ENCODE measurements around the gene TRMT11. TPM values are rescaled to one million over a fixed set of nuclear protein-coding genes. Genes with fewer than 3 reads are reported as not detected.
"Not testable (repeated sequence)": the region's sequence is repeated elsewhere in the genome, so short reads cannot be mapped to it uniquely, and the experiment has no call there.

Gene TRMT11
- total and polyA plus RNA-seq, 9 donors, result 10.7 to 29.9 (median 23.9) TPM

GRCh38 chr6:125963817-125964216, 22.5 kb upstream of the TRMT11 start:
- peaks cover 1% of the 10 kb centered on the region for H3K4me1 ChIP-seq (ENCODE audit: insufficient read depth)
- no peak for TF ChIP-seq POLR2A (IDR thresholded peaks at IDR 0.05)
- no peak for TF ChIP-seq EP300 (IDR thresholded peaks at IDR 0.05)
- no peak for TF ChIP-seq CTCF (IDR thresholded peaks at IDR 0.05)
- no peaks in the 10 kb centered on the region for H3K9me3 ChIP-seq
- H3K27me3 ChIP-seq, result no peaks in the 10 kb centered on the region
- H3K4me3 ChIP-seq, result no peak overlapping the region
- WGBS, 3 donors, result 88 to 93% (median 93%) methylated on average over 2 of the region's 2 CpGs
- no peak overlapping the region for H3K27ac ChIP-seq
- intact Hi-C loops (cut with DNase I), result loop anchor here in 1 of 4 donors (10.0 kb wide), 1 partner anchor 109 kb away; no protein-coding TSS in a partner anchor
- no peak for DNase-seq
- H3K36me3 ChIP-seq, result no peaks in the 10 kb centered on the region

GRCh38 chr6:125966569-125966968, 19.8 kb upstream of the TRMT11 start:
- intact Hi-C loops (cut with DNase I), result loop anchor here in 1 of 4 donors (10.0 kb wide), 1 partner anchor 112 kb away; no protein-coding TSS in a partner anchor
- DNase-seq, result no peak
- Histone ChIP-seq H3K4me1 (ENCODE audit: insufficient read depth) (no peaks in the 10 kb centered on the region), H3K9me3 (no peaks in the 10 kb centered on the region), H3K36me3 (no peaks in the 10 kb centered on the region), H3K27me3 (no peaks in the 10 kb centered on the region), H3K4me3 (no peak overlapping the region), H3K27ac (no peak overlapping the region)
- WGBS, 3 donors, result 95 to 99% (median 97%) methylated on average over 1 of the region's 1 CpG
- TF ChIP-seq POLR2A (IDR thresholded peaks at IDR 0.05) (no peak), EP300 (IDR thresholded peaks at IDR 0.05) (no peak), CTCF (IDR thresholded peaks at IDR 0.05) (no peak)

GRCh38 chr6:125968493-125968892, 17.8 kb upstream of the TRMT11 start:
- no peak overlapping the region for H3K27ac ChIP-seq
- no peaks in the 10 kb centered on the region for H3K4me1 ChIP-seq (ENCODE audit: insufficient read depth)
- TF ChIP-seq POLR2A (IDR thresholded peaks at IDR 0.05), result no peak
- no peak for TF ChIP-seq CTCF (IDR thresholded peaks at IDR 0.05)
- no peak for TF ChIP-seq EP300 (IDR thresholded peaks at IDR 0.05)
- no peaks in the 10 kb centered on the region for H3K27me3 ChIP-seq
- H3K9me3 ChIP-seq, result no peaks in the 10 kb centered on the region
- no peak for DNase-seq
- no peaks in the 10 kb centered on the region for H3K36me3 ChIP-seq
- 77 to 80% (median 78%) methylated on average over 2 of the region's 2 CpGs for WGBS, 3 donors
- intact Hi-C loops (cut with DNase I), result loop anchor here in 1 of 4 donors (10.0 kb wide), 1 partner anchor 114 kb away; no protein-coding TSS in a partner anchor
- no peak overlapping the region for H3K4me3 ChIP-seq

GRCh38 chr6:125970760-125971159, 15.6 kb upstream of the TRMT11 start:
- no peak for DNase-seq
- Histone ChIP-seq H3K9me3 (no peaks in the 10 kb centered on the region), H3K4me3 (no peak overlapping the region), H3K36me3 (no peaks in the 10 kb centered on the region), H3K4me1 (ENCODE audit: insufficient read depth) (no peaks in the 10 kb centered on the region), H3K27me3 (no peaks in the 10 kb centered on the region), H3K27ac (no peak overlapping the region)
- TF ChIP-seq POLR2A (IDR thresholded peaks at IDR 0.05) (no peak), EP300 (IDR thresholded peaks at IDR 0.05) (no peak), CTCF (IDR thresholded peaks at IDR 0.05) (no peak)
- intact Hi-C loops (cut with DNase I), result loop anchor here in 1 of 4 donors (10.0 kb wide), 1 partner anchor 666 kb away; the partner anchor contains the start of gene HDDC2
- 0 to 1% (median 0%) methylated on average over 2 of the region's 2 CpGs for WGBS, 3 donors

GRCh38 chr6:125972478-125972877, 13.9 kb upstream of the TRMT11 start:
- H3K27ac ChIP-seq; H3K4me3 ChIP-seq; H3K27me3 ChIP-seq; H3K9me3 ChIP-seq; H3K36me3 ChIP-seq; DNase-seq; H3K4me1 ChIP-seq (ENCODE audit: insufficient read depth): not testable (repeated sequence)
- 92 to 97% (median 96%) methylated on average over 1 of the region's 1 CpG for WGBS, 3 donors
- intact Hi-C loops (cut with DNase I), result loop anchor here in 1 of 4 donors (10.0 kb wide), 1 partner anchor 668 kb away; the partner anchor contains the start of gene HDDC2

Measured in ovary (tissue), 9 donors.